Superior temporal gyrus (tissue), 1 donor: ENCODE data around the gene FOXO1.

Source experiments
- DNase-seq: peaks from one replicate; pipeline ENCODE4 v3.0.0-alpha.2; 2016; ENCODE audit errors: extremely low spot score

The FOXO1 gene

DNA sequence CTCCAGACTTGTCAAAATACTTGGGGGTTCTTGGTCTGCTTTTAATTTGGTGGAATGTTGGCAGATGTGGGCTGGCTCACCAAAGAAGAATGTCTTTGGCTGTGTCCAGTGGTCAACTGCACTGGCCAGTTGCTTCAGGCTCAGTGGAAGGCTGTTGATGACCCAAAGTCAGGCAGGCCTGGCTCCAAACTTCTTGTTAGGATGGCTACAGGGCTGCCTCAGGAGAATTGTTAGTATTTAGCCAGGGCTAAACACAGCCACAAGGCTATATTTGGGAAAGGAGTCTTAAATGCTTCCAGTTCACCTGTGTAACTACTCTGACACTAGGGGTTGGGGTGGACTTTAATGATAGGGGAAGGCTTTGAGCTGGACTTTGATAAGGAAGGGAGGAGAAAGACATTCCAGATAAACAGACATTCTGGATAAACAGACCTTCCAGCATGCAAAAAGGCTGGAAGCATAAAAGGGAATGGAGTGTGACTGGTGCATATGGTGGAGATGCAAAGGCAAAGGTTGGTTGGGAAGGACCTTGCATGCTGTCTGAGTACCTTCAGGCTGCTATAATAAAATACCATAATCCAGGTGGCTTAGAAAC lies 116.8 kb downstream of the FOXO1 start:
- DNase-seq = no peak

- no peak for DNase-seq
Observed at GRCh38 chr13:40547591-40548315, 118.7 kb downstream of the FOXO1 start.

DNA sequence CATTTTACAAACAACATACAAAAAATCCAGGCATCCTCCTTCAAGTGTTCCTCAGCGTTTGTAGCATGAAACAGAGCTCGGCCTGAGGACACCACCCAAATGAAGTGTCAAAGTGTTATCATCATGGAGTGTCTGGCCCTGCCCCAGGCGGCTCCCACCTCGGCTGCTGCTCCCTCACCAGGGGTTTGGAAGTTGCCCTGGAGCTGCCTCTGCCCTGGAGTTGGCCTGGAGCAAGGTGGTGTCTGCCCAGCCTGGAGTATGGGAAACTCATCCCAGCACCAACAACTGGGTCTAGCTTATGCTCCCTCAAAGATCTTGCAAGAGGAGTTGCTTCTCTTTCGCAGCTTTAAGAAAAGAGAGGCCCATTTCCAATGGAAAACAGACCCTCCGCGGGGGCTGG lies 120.4 kb downstream of the FOXO1 start:
- no peak for DNase-seq

- no peak for DNase-seq
Observed at GRCh38 chr13:40540328-40541044, 126.0 kb downstream of the FOXO1 start.

- DNase-seq = no peak
Observed at GRCh38 chr13:40539576-40540327, 126.7 kb downstream of the FOXO1 start.

DNA sequence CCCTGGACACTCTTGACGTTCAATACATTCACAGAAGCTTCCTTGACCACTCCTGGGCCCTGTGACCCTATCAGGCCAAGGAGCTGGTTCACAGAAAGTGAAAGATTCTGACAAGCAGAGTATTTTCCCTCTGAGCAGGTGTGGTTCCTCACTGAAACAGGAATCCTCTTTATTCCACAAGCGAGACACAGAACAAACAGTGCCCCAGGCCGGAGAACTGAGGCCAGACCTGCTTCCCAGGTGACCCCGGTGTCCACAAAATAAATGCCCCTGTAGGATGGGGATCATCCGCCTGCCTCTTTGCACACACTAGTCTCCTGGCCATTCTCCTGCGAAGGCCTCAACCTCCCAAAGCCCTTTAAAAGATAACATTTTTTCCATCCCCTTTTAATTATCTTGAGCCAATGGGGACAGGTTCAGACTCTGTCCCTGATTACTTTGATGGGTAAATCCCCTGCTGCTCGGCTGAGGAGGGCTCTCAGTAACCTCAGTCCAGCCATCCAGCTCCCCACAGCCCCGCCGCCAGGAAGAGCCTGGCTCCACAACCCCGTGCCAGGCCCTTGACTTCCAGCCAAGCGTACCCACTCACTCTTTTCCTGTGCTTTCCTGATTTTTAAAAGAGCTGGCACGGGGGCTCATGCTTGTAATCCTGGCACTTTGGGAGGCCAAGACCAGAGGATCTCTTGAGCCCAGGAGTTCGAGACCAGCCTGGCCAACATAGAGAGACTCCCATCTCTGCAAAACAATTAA lies 129.1 kb downstream of the FOXO1 start:
- DNase-seq = no peak

- no peak for DNase-seq
Observed at GRCh38 chr13:40536443-40537113, 129.9 kb downstream of the FOXO1 start.

- DNase-seq = no peak
Observed at GRCh38 chr13:40535345-40535836, 131.1 kb downstream of the FOXO1 start.

DNA sequence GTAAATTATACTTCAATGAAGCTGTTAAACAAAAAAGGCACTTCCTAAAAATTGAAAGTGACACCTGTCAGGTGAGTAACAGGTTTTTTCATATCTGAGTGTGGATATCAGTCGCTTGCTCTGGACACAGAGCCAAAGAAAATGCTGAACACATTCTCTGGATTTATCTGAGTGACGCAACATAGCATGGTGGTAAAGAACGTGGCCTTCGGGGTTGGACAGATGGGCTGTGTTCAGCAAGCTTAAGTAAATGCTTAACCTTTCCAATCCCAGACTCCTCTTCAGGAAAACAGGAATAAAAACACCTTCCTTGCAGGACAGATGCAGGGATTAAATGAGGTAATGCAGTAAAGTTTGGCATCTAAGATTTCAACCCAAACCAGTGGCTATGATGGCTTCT lies 132.0 kb downstream of the FOXO1 start:
- DNase-seq = no peak

- DNase-seq = no peak
Observed at GRCh38 chr13:40533072-40533471, 133.4 kb downstream of the FOXO1 start.

GRCh38 chr13:40530961-40531360 lies 135.5 kb downstream of the FOXO1 start:
- no peak for DNase-seq

GRCh38 chr13:40528881-40529280 lies 137.6 kb downstream of the FOXO1 start:
- no peak for DNase-seq

DNA sequence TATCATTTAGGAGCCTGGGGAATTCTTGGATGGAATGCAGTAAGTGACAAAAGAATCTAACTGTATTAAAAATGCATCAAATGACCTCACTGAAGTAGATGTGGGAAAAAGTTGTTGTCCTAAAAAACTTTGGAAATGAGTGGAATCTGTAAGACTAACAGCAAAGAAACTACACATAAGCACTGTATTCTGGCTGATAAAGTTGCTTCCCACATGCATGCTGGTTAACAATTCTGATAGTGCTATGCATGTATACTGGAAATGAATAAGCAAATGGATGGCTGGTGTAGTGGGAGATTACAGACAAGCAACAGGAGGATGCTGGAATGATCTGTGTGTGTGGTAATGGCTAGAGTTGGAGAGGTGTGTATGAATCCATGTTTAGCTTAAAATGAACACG lies 138.5 kb downstream of the FOXO1 start:
- DNase-seq = no peak

- no peak for DNase-seq
Observed at GRCh38 chr13:40522282-40522681, 144.2 kb downstream of the FOXO1 start.

DNA sequence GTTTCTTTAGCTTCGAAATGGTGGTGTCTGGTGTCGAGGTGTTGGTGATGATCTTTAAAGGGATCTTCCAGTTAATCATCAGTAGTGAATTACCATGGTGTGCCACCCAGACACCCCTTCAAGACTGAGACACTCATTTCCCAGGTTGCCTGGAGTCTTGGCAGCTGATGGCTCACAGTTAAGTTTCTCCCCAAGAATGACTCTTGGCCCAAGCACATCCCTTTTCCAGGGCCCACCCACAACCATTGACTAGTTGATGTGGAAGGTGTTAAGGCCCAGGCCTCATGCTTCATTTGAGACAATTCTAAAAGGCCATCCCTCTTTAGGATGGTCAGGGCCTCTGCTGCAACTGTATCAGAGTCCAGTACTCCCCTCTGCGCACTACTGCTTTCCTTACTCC lies 145.5 kb downstream of the FOXO1 start:
- no peak for DNase-seq

- no peak for DNase-seq
Observed at GRCh38 chr13:40519637-40520036, 146.8 kb downstream of the FOXO1 start.

DNA sequence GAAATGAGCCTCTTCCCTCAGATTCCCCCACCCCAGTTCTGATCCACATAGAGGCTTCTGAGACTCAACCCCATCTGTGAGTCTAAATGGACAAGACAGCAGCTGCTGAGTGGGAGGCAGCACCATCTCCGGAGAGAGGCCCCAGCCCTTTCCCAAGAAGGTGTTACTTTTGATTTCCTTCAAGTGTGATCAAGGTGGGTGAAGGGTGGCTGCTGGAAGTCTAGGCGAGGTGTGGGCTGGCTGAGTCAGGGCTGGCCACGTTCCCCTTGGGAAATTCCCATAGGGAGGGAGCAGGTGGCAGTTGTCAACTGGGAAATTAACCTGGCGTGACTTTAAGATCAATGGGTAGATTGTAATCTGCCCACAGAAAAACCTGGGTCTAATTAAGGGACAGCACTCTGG lies 148.0 kb downstream of the FOXO1 start:
- DNase-seq = no peak

- DNase-seq = no peak
Observed at GRCh38 chr13:40517486-40518480, 148.7 kb downstream of the FOXO1 start.

- DNase-seq = no peak
Observed at GRCh38 chr13:40515702-40516101, 150.7 kb downstream of the FOXO1 start.

- DNase-seq = no peak
Observed at GRCh38 chr13:40514802-40515201, 151.6 kb downstream of the FOXO1 start.
